Peyer's patch (tissue), 4 donors: ENCODE measurements around the gene FBXW9. TPM values are rescaled to one million over a fixed set of nuclear protein-coding genes. Genes with fewer than 3 reads are reported as not detected.

Experiments used
- DNase-seq, 3 donors: peaks; one replicate each; pipeline ENCODE4 v3.0.0-alpha.2; 2017 to 2019
- H3K27ac ChIP-seq, 4 donors: fragments of 200-600 bp; sonication (generic); one replicate each; pipeline ENCODE4 v1.5.1; 2016 to 2019
- H3K27me3 ChIP-seq, 2 donors: fragments of 200-600 bp; sonication (generic); one replicate each; pipeline ENCODE4 v1.5.1; 2019
- H3K36me3 ChIP-seq, 3 donors: fragments of 200-600 bp; sonication (generic); one replicate each; pipeline ENCODE4 v1.5.1; 2016 to 2019
- H3K4me1 ChIP-seq, 4 donors: fragments of 200-600 bp; sonication (generic); one replicate each; pipeline ENCODE4 v1.5.1; 2016 to 2019
- H3K4me3 ChIP-seq, 4 donors: fragments of 200-600 bp; sonication (generic); 1 replicate in 3 of 4; 2 replicates in 1 of 4; pipeline ENCODE4 v1.5.1; 2016 to 2019; ENCODE audit warnings: mild to moderate bottlenecking in 1 of 4
- H3K9me3 ChIP-seq, 4 donors: fragments of 200-600 bp; sonication (generic); one replicate each; pipeline ENCODE4 v1.5.1; 2016 to 2019; ENCODE audit warnings: mild to moderate bottlenecking in 1 of 4
- CTCF ChIP-seq, 6 experiments: fragments of 450-650 bp in 4 of 6; fragments of 200-600 bp in 2 of 6; sonication (generic) in 1 of 6; IDR thresholded peaks; one replicate each; pipeline ENCODE4 v1.5.1; 2017 to 2019; ENCODE audit warnings: antibody characterized with exemption in 6 of 6, mild to moderate bottlenecking in 3 of 6, moderate library complexity in 1 of 6
- POLR2A ChIP-seq, 2 donors: fragments of 450-650 bp; IDR thresholded peaks; one replicate each; pipeline ENCODE4 v1.5.1; 2017; ENCODE audit warnings: antibody characterized with exemption in 2 of 2, mild to moderate bottlenecking in 2 of 2, moderate library complexity in 2 of 2
- total RNA-seq, 4 donors: library from RNA; depleted of rRNA; stranded (reverse); fragments of >200 nt; gene quantifications; one replicate each; pipeline ENCODE4 v1.1.0, GENCODE V29; 2016

Gene FBXW9
- total RNA-seq, 4 donors from 2014 or later: 6.3 to 9.9 (median 7.0) TPM; not detected in 1

DNA sequence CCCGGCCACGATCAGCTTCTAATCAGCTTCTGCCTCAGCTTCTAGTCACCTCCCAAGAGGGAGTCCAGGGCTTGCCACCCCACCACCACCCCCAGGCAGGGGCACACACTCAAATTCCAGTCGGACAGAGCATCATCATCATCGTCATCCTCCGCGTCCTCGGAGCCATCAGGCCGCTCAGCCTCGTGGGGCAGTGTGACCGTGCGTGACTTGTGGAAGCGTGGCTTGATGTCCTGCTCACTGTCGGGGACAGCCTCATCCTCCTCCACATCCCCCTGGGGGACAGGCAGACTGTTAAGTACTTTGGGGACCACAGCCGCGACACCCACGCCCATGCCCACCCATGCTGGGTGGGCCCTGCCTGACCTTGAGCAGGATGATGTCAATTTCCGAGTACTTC is 14.8 kb upstream of the FBXW9 start:
- no peaks in the 10 kb centered on the region for H3K4me1 ChIP-seq
- H3K27ac ChIP-seq: no peak overlapping the region
- H3K4me3 ChIP-seq: no peak overlapping the region
- no peak for DNase-seq
- TF ChIP-seq CTCF (IDR thresholded peaks at IDR 0.05): no peak
- no peak for TF ChIP-seq POLR2A (IDR thresholded peaks at IDR 0.05)
- H3K36me3 ChIP-seq: peaks cover 0 to 91% (median 0%) of the 10 kb centered on the region in 3 donors
- H3K27me3 ChIP-seq: no peaks in the 10 kb centered on the region
- H3K9me3 ChIP-seq: no peaks in the 10 kb centered on the region

DNA sequence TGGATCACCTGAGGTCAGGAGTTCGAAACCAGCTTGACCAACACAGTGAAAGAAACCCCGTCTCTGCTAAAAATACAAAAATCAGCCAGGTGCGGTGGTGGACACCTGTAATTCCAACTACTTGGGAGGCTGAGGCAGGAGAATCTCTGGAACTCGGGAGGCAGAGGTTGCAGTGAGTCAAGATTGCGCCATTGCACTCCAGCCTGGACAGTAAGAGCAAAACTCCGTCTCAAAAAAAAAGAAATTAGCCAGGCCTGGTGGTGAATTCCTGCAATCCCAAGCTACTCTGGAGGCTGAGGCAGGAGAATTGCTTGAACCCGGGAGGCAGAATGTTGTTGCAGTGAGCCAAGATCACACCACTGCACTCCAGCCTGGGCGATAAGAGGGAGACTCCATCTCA is 12.2 kb upstream of the FBXW9 start:
- Histone ChIP-seq H3K9me3 (no peaks in the 10 kb centered on the region), H3K36me3 (peaks cover 0 to 93% (median 0%) of the 10 kb centered on the region in 3 donors), H3K4me3 (no peak overlapping the region), H3K27ac (no peak overlapping the region), H3K27me3 (no peaks in the 10 kb centered on the region), H3K4me1 (no peaks in the 10 kb centered on the region)
- TF ChIP-seq POLR2A (IDR thresholded peaks at IDR 0.05): no peak
- TF ChIP-seq CTCF (IDR thresholded peaks at IDR 0.05): no peak
- no peak for DNase-seq

DNA sequence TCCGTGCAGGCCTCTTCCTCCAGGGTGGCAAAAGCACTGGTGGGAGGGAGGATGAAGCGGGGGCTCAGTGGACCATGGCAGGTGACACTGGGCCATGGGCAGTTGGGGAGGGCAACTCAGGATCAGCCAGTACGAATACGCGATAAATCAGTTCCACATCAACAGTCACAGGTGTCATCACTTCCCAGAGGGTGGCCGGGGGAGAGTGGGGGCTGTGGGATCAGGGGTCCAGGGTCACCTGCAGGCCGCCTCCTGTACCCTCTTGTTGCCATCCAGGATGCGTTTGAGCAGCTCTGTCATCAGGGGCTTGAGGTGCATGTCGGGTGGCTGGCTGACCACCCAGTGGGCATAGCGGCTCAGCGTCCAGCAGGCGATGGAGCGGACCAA is 9.9 kb upstream of the FBXW9 start:
- Histone ChIP-seq H3K4me1 (no peaks in the 10 kb centered on the region), H3K27me3 (no peaks in the 10 kb centered on the region), H3K9me3 (no peaks in the 10 kb centered on the region), H3K27ac (no peak overlapping the region), H3K36me3 (peaks cover 0 to 99% (median 0%) of the 10 kb centered on the region in 3 donors), H3K4me3 (no peak overlapping the region)
- DNase-seq: no peak
- TF ChIP-seq POLR2A (IDR thresholded peaks at IDR 0.05) (no peak), CTCF (IDR thresholded peaks at IDR 0.05) (no peak)

DNA sequence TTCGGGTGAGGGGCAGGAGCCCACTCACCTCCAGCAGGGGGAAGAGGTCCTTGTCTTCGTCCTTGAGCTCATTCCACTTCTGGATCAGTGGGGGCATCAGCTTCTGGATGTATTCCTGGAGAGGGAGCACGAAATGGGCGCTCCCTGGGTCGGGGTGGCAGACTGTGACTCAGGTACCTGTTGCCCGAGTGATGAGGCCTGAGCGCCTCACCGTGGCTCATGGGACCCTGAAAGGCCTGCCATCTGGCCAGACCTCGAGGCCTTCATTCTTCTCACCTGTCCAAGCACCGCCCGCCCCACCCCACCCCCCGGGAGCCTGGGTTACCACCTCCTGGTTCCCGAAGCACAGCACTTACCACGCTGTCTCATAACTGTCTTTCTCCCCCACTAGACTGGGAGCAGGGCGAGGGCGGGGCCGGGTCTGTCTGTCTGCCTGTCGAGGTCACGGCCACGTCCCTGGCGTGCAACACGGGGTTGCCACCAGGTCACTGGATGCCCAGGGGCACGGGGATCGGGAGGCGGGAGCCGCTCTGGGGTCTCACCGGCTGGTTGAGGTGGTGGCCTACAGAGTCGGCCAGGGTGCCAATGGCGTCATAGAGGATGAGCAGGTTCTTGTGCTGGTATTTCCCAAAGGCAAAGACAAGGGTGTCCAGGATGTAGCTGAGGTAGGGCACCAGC is 9.4 kb upstream of the FBXW9 start:
- Histone ChIP-seq H3K4me1 (no peaks in the 10 kb centered on the region), H3K27ac (no peak overlapping the region), H3K4me3 (no peak overlapping the region), H3K27me3 (no peaks in the 10 kb centered on the region), H3K9me3 (no peaks in the 10 kb centered on the region), H3K36me3 (peaks cover 0 to 99% (median 0%) of the 10 kb centered on the region in 3 donors)
- no peak for DNase-seq
- TF ChIP-seq POLR2A (IDR thresholded peaks at IDR 0.05) (no peak), CTCF (IDR thresholded peaks at IDR 0.05) (no peak)

DNA sequence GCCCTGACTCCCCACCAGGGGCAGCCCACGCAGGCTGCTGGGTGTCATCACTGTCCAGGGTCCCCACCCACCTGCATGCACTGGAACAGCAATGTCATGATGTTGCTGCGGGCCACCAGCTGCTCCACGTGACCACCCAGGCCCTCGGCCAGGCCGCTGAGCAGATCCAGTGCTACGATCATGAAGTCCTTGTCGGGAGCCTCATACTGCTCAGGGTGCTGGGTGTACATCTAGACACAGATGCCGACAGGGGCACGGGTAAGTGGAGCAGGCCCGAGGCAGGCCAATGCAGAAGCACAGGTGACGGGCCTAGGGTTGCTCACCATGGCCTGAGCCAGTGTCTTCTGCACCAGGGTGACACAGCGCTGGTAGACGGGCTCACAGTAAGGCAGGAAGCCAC is 8.7 kb upstream of the FBXW9 start:
- peaks cover 0 to 99% (median 0%) of the 10 kb centered on the region in 3 donors for H3K36me3 ChIP-seq
- TF ChIP-seq POLR2A (IDR thresholded peaks at IDR 0.05) (no peak), CTCF (IDR thresholded peaks at IDR 0.05) (no peak)
- H3K27me3 ChIP-seq: no peaks in the 10 kb centered on the region
- H3K27ac ChIP-seq: no peak overlapping the region
- H3K9me3 ChIP-seq: no peaks in the 10 kb centered on the region
- no peaks in the 10 kb centered on the region for H3K4me1 ChIP-seq
- no peak for DNase-seq
- no peak overlapping the region for H3K4me3 ChIP-seq
